Measurements from ENCODE around the gene FBXL15. TPM values are rescaled to one million over a fixed set of nuclear protein-coding genes. Genes with fewer than 3 reads are reported as not detected.
"Not testable (repeated sequence)": the region's sequence is repeated elsewhere in the genome, so short reads cannot be mapped to it uniquely, and the experiment has no call there.

The FBXL15 gene
- total RNA-seq, 1 donor from 2014 or later = 6.3 TPM

GRCh38 chr10:102431452-102432124 is 11.0 kb downstream of the FBXL15 start:
- no peak for DNase-seq (ENCODE audit: low read depth in 2 of 2)

GRCh38 chr10:102432162-102432950 is 11.7 kb downstream of the FBXL15 start, which contains the start of gene CUEDC2:
Gene CUEDC2, minus strand, starts transcription at chr10:102432574. Its CDS starts 7,386 bp downstream, at chr10:102425188.
- DNase-seq (ENCODE audit: low read depth in 2 of 2) = peak; percentile 94 to 95

DNA sequence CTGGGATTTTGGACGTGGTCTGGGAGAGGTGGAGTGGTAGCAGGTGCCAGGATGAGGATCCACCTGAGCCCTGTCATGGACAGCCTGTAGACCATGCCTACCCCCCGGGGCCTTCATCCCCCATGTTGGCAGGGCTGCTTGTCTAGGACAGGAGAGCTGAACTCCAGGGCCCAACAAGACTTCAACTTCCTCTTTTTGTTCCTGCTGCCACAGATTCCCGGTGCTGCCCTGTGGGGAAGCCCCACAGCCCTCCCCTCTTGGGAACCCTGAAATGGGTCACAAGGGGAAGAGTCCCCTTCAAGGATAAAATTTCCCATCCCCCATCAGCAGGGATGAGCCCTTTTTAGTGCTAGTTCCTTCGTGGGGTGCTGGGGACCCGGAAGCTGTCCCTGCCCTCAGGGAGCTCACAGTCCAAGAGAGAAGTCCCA is 13.0 kb downstream of the FBXL15 start:
- no peak for DNase-seq (ENCODE audit: low read depth in 2 of 2)

DNA sequence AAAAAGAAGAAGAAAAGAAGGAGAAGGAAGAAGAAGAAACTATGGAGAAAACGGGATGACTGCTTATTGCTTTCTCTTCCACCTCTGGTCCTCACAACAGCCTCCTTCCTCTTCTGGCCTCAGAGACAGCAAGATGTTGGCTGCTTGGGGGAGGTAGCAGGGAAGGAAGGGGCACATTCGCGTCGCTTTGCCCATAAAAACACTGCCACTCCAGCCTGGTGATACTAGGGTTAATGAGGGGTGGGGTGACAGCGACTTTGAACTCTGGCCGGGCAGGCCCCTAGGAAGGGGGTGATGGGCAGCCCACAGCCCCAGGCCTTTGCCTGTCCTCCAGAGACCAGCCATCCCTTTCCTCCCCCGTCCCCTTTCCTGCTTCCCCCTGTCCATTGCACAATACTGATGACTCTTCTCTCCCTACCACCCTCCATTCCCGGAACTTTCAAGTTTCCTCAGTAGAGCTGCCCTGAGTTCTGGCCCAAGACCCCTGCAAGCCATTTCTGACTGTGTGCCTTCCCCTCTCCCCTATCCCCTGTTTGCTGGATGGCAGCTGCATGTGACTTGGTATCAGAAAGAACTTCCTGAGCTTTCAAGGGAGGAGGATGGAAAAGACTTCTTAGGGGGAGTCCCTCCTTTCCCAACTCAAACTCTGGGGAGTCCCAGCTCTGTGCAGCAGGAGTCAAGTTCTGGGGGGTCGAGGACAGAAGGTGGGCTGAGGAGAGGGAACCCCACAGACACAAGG is 13.9 kb downstream of the FBXL15 start:
- DNase-seq (ENCODE audit: low read depth in 2 of 2) = no peak

- no peak for DNase-seq (ENCODE audit: low read depth in 2 of 2)
These were observed 14.5 kb downstream of the FBXL15 start for GRCh38 chr10:102435133-102435497.

GRCh38 chr10:102435529-102436233 is 15.0 kb downstream of the FBXL15 start:
- DNase-seq (ENCODE audit: low read depth in 2 of 2) = no peak

- no peak for DNase-seq (ENCODE audit: low read depth in 2 of 2)
These were observed 15.7 kb downstream of the FBXL15 start for GRCh38 chr10:102436312-102436711.

DNA sequence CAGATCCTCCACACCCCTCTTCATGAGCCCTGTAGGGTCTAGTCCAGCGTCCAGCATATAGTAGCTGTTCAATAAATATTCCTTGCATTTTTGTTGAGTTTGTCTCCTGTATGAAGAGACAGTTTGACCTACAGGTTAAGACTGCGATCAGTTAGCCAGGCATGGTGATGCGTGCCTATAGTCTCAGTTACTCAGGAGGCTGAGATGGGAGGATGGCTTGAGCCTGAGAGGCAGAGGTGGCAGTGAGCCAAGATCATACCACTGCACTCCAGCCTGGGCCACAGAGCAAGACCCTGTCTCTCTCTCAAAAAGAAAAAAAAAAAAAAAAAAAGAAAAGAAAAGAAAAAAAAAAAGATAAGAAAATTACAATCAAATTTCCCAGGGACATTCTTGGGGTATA is 16.9 kb downstream of the FBXL15 start:
- no peak for DNase-seq (ENCODE audit: low read depth in 2 of 2)

GRCh38 chr10:102438374-102438773 is 17.7 kb downstream of the FBXL15 start:
- no peak for DNase-seq (ENCODE audit: low read depth in 2 of 2)

DNA sequence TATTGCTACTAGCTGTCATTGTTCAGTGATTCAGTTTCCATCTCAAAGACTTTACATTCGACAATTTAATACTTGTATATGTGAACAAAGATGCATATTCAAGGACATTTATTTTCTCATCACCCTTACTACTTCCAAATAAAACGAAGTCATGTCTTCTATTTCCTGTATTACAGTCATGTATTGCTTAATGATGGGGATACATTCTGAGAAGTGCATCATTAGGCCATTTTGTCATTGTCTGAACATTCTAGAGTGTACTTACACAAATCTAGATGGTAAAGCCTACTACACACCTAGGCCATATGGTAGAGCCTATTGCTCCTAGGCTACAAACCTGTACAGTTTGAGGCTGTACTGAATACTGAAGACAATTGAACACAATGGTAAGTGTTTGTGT is 24.2 kb downstream of the FBXL15 start:
- no peak for DNase-seq (ENCODE audit: low read depth in 2 of 2)

- peak; percentile 17 to 75 for DNase-seq (ENCODE audit: low read depth in 2 of 2)
These were observed 28.9 kb downstream of the FBXL15 start for GRCh38 chr10:102449321-102450123.

GRCh38 chr10:102450124-102450373 is 29.4 kb downstream of the FBXL15 start:
- DNase-seq (ENCODE audit: low read depth in 2 of 2) = no peak

DNA sequence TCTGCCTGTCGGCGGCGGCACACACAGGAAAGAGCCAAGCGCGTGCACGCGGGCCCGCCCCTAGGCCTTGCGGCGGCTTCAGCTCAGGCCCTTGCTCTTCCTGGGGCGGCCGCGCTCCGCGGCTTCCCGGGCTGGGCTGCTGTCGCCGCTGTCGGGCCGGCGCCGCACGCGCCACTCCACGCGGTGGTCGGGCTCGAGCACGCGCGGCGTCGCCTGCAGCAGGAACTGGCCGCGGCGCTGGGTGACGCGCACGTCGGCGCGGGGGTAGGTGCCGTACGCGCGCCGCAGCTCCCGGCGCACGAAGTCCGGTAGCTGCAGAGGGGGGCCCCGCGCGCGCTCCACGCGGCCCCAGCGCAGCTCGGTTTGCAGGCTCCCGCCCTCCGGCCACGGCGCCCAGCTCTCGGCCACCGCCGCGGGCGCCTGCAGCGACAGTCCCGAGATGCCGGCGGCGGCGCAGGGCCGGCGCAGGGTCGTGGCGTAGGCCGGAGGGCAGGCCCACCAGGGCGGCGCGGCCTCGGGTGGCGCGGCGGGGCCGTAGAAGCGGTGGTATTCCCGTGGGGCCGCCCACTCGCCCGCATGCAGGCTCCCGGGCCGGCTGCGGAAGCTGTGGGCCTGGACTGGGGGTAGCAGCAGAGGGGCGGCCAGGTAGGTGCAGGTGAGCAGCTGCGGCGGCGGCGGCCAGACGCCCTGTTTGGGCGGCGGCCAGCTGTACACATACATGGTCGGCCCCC is 29.9 kb downstream of the FBXL15 start:
- DNase-seq (ENCODE audit: low read depth in 2 of 2) = peak; percentile 81 to 91

- no peak for DNase-seq (ENCODE audit: low read depth in 2 of 2)
These were observed 30.7 kb downstream of the FBXL15 start, which contains the start of gene C10orf95 for GRCh38 chr10:102451105-102451969. Gene C10orf95, minus strand, starts transcription at chr10:102451543. Its CDS starts 450 bp downstream, at chr10:102451093.

GRCh38 chr10:102452672-102453340 is 32.2 kb downstream of the FBXL15 start:
- peak; percentile 39 to 45 for DNase-seq (ENCODE audit: low read depth in 2 of 2)

DNA sequence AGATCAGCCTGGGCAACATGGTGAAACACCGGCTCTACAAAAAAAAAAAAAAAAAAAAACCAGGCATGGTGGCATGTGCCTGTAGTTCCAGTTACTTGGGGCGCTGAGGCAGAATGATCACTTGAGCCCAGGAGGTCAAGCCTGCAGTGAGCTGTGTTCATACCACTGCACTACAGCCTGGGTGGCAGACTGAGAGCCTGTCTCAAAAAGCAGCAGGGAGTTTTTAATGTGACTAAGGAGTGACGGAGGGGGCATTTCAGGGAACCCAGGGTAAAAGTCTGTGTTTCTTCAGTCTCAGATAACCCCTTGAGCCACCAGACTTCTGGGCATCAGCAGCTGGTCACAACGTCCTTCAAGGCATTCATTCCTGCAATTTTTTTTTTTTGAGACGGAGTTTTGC is 32.9 kb downstream of the FBXL15 start:
- no peak for DNase-seq (ENCODE audit: low read depth in 2 of 2)

- not testable (repeated sequence) for DNase-seq (ENCODE audit: low read depth in 2 of 2)
These were observed 34.2 kb downstream of the FBXL15 start for GRCh38 chr10:102454662-102455487.
